SU-DHL-6 (cell line): ENCODE measurements around the gene ATOSB.

Experiments used
- CTCF ChIP-seq: fragments of 200-600 bp; sonication (generic); IDR thresholded peaks from one replicate; pipeline ENCODE4 v1.5.1; 2017; ENCODE audit warnings: antibody characterized with exemption, mild to moderate bottlenecking, low read length, moderate library complexity; ENCODE audit not compliant: insufficient read depth, poor library complexity, severe bottlenecking
- EZH2phosphoT487 ChIP-seq: fragments of 200-600 bp; sonication (generic), shearing (Covaris generic); conservative IDR thresholded peaks from 2 replicates; pipeline ENCODE4 v1.6.1; 2018; ENCODE audit warnings: mild to moderate bottlenecking, antibody characterized with exemption, low read length, moderate library complexity, mixed read lengths

- TF ChIP-seq CTCF (no peak), EZH2phosphoT487 (no peak)
Measured at GRCh38 chr9:35134920-35135319, 19.3 kb upstream of the ATOSB start.
